ENCODE measurements around the gene IFNA21.
"Not testable (repeated sequence)": the region's sequence is repeated elsewhere in the genome, so short reads cannot be mapped to it uniquely, and the experiment has no call there.

DNA sequence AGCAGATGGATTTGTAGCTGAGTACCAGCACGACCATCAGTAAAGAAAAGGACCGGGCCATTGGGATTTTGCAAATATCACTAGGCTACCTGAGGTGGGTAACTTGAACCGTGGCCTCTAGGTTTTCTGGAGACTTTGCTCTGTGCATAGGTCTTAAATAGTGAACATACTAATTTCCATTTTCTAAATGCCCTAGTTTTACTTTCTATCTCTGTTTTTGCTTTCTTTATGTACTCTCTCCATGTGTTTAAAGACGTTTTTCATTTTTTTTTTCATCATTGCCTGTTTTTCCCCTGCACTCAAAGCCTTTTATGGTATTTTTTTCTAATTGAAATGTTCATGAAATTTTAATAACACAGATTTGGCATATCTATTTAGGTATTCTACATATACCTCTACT, 35.6 kb upstream of the IFNA21 start, which contains the start of gene IFNA7:
- TF ChIP-seq, protein P1, sequence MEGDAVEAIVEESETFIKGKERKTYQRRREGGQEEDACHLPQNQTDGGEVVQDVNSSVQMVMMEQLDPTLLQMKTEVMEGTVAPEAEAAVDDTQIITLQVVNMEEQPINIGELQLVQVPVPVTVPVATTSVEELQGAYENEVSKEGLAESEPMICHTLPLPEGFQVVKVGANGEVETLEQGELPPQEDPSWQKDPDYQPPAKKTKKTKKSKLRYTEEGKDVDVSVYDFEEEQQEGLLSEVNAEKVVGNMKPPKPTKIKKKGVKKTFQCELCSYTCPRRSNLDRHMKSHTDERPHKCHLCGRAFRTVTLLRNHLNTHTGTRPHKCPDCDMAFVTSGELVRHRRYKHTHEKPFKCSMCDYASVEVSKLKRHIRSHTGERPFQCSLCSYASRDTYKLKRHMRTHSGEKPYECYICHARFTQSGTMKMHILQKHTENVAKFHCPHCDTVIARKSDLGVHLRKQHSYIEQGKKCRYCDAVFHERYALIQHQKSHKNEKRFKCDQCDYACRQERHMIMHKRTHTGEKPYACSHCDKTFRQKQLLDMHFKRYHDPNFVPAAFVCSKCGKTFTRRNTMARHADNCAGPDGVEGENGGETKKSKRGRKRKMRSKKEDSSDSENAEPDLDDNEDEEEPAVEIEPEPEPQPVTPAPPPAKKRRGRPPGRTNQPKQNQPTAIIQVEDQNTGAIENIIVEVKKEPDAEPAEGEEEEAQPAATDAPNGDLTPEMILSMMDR (IDR thresholded peaks at IDR 0.05) = not testable (repeated sequence)
- not testable (repeated sequence) for TF ChIP-seq EZH2 (IDR thresholded peaks at IDR 0.05; ENCODE audit: borderline replicate concordance, insufficient read depth, low read depth, low read length, poor library complexity, severe bottlenecking)
